BE2C (cell line): ENCODE data around the gene SLC2A5. TPM values are rescaled to one million over a fixed set of nuclear protein-coding genes. Genes with fewer than 3 reads are reported as not detected.

Experiments used
- DNase-seq: peaks from one replicate; pipeline ENCODE4 v3.0.0-alpha.2; 2020
- H3K27me3 ChIP-seq: fragments of 250-450 bp; sonication (Bioruptor Pico); 2 replicates; pipeline ENCODE4 v1.5.1; 2020; ENCODE audit warnings: mild to moderate bottlenecking
- H3K36me3 ChIP-seq: fragments of 250-450 bp; sonication (Bioruptor Pico); 2 replicates; pipeline ENCODE4 v1.5.1; 2020; ENCODE audit warnings: mild to moderate bottlenecking
- H3K4me1 ChIP-seq: fragments of 250-450 bp; sonication (Bioruptor Pico); 2 replicates; pipeline ENCODE4 v1.5.1; 2020
- H3K4me3 ChIP-seq: 2 replicates; pipeline ENCODE4 v1.5.1; 2011; ENCODE audit warnings: low read depth, low read length
- H3K9me3 ChIP-seq: fragments of 250-450 bp; sonication (Bioruptor Pico); 2 replicates; pipeline ENCODE4 v1.5.1; 2020
- polyA plus RNA-seq: library from polyadenylated mRNA; unstranded; fragments of >200 nt; gene quantifications from one replicate; pipeline ENCODE4 v1.2.1, GENCODE V29; 2012; ENCODE audit warnings: low read depth, missing spikeins; ENCODE audit not compliant: insufficient read length, insufficient read depth
- TF ChIP-seq, protein P1 (sequence below): IDR thresholded peaks from 2 replicates; pipeline ENCODE4 v1.5.1; 2012; ENCODE audit warnings: mild to moderate bottlenecking, low read depth, low read length

The SLC2A5 gene, protein sequence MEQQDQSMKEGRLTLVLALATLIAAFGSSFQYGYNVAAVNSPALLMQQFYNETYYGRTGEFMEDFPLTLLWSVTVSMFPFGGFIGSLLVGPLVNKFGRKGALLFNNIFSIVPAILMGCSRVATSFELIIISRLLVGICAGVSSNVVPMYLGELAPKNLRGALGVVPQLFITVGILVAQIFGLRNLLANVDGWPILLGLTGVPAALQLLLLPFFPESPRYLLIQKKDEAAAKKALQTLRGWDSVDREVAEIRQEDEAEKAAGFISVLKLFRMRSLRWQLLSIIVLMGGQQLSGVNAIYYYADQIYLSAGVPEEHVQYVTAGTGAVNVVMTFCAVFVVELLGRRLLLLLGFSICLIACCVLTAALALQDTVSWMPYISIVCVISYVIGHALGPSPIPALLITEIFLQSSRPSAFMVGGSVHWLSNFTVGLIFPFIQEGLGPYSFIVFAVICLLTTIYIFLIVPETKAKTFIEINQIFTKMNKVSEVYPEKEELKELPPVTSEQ
- not detected for polyA plus RNA-seq

DNA sequence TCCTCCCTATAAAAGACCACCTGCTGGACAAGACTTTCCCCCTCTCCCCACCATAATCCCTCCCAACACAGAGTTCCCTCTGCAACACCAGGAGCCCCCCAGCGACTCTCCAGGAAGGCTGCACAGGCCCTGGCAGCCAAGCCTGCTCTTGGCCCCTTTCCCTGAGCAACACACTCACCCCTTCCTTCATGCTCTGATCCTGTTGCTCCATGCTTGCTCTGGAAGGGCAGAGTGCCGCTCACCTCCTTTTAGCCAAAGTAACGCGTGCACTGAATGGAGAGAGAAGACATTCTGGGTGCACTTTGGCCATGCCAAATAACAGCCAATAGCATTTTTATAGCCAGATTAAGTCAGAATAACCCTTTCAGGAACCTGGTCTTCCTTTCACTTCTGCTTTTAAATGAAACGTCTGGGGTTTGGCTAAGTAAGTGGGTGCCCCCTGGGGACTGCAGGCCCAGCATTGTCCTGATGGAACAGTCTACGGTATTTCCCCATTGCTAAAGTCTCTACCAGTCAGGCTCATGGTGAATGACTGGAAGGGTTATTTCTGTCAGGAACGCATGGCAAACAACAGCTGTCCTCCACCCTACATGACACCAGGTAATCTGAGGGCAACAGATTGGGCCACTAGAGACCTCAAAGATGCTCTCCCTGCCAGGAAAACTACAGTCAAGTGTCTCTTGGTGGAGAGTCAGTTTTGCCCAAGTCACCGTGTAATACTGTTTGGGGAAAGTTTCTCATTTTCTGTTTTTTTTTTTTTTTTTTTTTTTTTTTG is at the start of gene SLC2A5:
Gene SLC2A5, minus strand, starts transcription at position 310 of the 775 bp plus-strand sequence. Its CDS starts 99 bp downstream, at position 211.
- DNase-seq: no peak
- Histone ChIP-seq H3K4me3 (no peak within 1 kb of the TSS), H3K36me3 (no peaks in the 10 kb centered on the region), H3K4me1 (no peaks in the 10 kb centered on the region), H3K9me3 (no peaks in the 10 kb centered on the region), H3K27me3 (no peaks in the 10 kb centered on the region)
- TF ChIP-seq, protein P1, sequence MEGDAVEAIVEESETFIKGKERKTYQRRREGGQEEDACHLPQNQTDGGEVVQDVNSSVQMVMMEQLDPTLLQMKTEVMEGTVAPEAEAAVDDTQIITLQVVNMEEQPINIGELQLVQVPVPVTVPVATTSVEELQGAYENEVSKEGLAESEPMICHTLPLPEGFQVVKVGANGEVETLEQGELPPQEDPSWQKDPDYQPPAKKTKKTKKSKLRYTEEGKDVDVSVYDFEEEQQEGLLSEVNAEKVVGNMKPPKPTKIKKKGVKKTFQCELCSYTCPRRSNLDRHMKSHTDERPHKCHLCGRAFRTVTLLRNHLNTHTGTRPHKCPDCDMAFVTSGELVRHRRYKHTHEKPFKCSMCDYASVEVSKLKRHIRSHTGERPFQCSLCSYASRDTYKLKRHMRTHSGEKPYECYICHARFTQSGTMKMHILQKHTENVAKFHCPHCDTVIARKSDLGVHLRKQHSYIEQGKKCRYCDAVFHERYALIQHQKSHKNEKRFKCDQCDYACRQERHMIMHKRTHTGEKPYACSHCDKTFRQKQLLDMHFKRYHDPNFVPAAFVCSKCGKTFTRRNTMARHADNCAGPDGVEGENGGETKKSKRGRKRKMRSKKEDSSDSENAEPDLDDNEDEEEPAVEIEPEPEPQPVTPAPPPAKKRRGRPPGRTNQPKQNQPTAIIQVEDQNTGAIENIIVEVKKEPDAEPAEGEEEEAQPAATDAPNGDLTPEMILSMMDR: no peak

DNA sequence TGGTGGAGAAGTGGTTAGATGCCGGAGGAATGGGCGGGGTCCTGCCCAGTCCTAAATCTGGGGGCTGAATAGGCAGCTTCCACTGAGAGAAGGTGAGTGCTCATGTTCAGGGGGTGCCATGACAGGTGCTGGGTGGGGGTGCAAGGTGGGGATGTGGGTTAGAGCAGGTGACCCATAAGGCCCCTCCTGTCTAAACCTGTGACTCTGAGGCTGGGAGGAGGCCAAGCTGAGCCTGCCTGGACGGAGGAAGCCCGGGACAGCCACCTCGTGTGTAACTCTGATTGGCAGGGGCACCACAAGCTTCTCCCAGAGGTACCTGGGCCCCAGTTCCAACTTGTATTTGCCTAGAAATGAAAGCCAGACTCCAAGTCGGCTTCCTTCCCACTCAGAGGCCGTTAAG is 48.8 kb upstream of the SLC2A5 start:
- H3K36me3 ChIP-seq: no peaks in the 10 kb centered on the region
- H3K27me3 ChIP-seq: no peaks in the 10 kb centered on the region
- DNase-seq: no peak
- H3K9me3 ChIP-seq: no peaks in the 10 kb centered on the region
- H3K4me1 ChIP-seq: no peaks in the 10 kb centered on the region
- TF ChIP-seq, protein P1: no peak
- no peak overlapping the region for H3K4me3 ChIP-seq

DNA sequence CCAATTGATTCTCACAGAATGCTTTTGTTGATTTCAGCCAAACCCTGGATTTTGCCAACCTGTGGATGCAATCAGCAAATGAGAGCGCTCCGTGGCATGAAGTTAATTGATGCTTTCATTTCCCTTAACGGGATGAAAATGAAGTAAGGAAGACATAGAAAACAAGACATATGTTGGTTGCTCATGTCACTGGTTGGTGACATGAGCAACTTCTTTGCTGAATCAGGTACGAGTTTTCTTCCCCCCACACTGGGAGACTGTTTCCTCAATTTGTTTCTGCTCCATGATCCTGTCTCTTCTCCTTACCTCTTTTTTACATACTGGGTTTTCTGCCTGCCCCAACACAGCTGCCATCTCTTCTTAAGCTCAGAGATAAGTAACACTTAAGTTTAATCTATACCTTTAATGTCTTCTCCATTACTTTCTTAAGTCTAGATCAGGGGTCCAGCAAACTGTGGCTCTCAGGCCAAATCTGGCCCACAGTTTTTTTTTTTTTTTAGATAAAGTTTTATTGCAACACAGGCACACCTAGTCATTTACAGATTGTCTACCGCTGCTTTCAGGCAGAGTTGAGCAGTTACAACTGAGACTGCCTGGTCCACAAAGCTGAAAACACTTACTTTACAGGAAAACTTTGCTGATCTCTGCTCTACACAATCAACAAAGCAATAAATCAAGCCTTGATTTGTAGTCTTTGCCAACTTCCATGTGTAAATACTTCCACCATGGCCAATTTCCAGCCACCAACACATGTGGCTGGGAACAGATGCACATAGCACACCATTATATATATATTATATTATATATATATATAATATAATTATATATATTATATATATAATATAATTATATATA is 46.1 kb upstream of the SLC2A5 start:
- H3K36me3 ChIP-seq: no peaks in the 10 kb centered on the region
- H3K4me1 ChIP-seq: no peaks in the 10 kb centered on the region
- no peaks in the 10 kb centered on the region for H3K27me3 ChIP-seq
- DNase-seq: no peak
- TF ChIP-seq, protein P1: no peak
- no peak overlapping the region for H3K4me3 ChIP-seq
- H3K9me3 ChIP-seq: no peaks in the 10 kb centered on the region

DNA sequence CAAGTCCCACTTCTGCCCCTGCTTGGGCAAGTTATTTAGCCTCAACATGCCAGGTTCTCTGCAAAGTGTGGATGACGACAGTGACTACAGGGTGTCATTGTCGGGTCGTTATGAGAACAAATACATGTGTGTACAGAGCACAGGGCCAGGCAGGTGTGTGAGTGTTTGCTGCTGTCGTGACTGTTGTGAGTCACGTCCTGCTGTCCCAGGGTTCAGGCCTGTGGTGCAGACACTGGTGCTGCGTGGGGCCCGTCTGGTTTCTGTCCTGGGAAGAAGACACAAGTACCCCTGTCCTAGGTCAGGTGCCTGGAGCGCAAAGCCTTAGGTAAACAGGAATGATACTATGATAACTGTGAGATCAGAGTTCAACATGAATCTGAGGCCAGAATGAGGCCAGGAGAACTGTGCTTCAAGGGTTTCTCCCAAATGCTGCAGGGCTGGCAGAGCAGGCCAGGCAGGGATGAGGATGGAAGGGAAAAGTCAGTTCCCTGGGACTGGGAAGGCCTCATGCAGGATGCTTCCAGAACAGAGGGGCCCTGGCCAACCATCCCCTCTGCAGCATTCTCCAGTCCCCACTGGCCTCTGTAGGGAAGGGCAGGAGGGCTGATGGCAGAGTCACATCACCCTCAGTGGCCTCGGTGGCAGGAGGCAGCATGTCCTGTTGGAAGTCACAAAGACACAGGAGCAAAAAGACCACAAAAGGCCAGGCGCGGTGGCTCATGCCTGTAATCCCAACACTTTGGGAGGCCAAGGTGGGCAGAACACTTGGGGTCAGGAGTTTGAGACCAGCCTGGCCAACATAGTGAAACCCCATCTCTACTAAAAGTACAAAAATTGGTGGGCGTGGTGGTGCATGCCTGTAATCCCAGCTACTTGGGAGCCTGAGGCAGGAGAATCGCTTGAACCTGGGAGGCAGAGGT is 43.8 kb upstream of the SLC2A5 start:
- Histone ChIP-seq H3K27me3 (no peaks in the 10 kb centered on the region), H3K4me1 (no peaks in the 10 kb centered on the region), H3K4me3 (no peak overlapping the region), H3K36me3 (no peaks in the 10 kb centered on the region), H3K9me3 (no peaks in the 10 kb centered on the region)
- TF ChIP-seq, protein P1: no peak
- DNase-seq: no peak

DNA sequence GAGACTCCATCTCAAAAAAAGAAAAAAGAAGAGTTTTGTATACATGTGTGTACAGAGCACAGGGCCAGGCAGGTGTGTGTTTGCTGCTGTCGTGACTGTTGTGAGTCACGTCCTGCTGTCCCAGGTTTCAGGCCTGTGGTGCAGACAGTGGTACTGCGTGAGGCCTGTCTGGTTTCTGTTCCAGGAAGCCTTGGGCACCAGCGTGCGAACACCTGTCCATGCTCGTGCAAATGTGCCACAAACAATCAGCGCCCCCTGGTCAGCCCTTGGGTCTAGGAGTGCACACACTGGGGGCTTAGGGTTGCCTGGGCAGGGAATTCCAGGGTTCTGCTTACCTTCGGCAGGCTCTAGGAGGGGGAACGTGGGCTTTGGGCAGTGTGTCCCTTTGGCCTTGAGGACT is 42.5 kb upstream of the SLC2A5 start:
- Histone ChIP-seq H3K4me3 (no peak overlapping the region), H3K9me3 (no peaks in the 10 kb centered on the region), H3K36me3 (no peaks in the 10 kb centered on the region), H3K27me3 (no peaks in the 10 kb centered on the region), H3K4me1 (no peaks in the 10 kb centered on the region)
- TF ChIP-seq, protein P1: no peak
- no peak for DNase-seq
